GM21515 (cell line): Measurements from ENCODE around the gene CCNF.

Experiments used
- ATAC-seq: cut with Tn5 transposase; IDR thresholded peaks from one replicate; pipeline ENCODE4 v1.9.1; 2021; ENCODE audit not compliant: unreplicated experiment

CCNF gene

GRCh38 chr16:2500918-2501750 is 71.9 kb downstream of the CCNF start:
- ATAC-seq = no peak

GRCh38 chr16:2501946-2502895 is 73.0 kb downstream of the CCNF start:
- ATAC-seq = no peak

DNA sequence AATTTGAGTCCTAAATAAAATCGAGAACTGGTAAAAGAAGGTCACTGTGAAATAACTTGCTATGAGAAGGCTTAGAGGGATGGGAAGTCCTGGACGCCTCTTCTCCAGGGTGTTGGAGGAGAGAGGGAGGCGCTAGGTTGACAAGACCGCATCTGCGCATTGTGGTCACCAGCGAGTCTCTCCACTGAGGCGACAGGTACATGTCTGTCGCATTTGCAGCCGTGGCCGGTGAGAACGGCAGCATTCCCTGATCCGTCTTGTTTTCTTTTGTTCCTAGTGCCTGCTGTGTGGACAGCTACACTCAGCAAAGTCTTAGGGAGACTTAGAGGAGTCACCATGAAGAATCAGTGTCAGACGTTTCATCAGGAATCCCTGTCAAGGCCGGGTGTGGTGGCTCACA is 76.4 kb downstream of the CCNF start:
- no peak for ATAC-seq

DNA sequence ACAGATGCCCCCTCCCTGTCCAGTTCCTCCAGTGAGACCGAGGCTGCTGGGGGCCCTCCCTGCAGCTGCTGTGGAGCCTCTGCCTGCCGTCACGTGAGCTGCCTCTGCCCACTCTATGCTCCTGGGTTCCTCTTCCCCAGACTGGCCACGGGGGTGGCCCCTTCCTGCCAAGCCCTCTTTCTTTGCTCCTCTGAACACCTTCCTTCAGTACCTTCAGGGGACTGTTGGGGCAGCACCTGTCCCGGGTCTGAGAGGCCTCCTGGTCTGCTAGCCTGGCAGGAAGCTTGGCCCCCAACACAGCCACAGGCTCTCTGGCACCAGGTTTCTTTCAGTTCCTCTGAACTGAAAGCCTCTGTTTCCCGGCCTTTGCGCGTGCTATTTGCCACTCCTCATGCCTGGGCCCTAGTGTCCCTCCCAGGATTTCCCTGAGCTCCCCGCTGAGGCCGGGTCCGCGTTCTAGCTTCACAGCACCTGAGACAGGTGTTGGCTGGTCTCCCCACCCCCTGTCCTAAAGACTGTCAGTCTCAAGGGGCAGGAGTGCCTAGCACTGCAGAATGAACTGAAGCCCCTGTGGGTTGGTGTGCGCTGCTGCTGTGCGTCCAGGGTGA is 77.9 kb downstream of the CCNF start:
- ATAC-seq = peak; percentile 39

GRCh38 chr16:2507665-2508064 is 78.4 kb downstream of the CCNF start:
- ATAC-seq = peak; percentile 17
